Muscle layer of colon (tissue), 2 donors: ENCODE results near the gene UBXN4.

Experiments used
- H3K27ac ChIP-seq: one replicate; pipeline ENCODE4 v1.7.0; 2013; ENCODE audit warnings: low read depth, mild to moderate bottlenecking, low read length, moderate library complexity
- H3K27me3 ChIP-seq, 2 donors: one replicate each; pipeline ENCODE4 v1.7.0; 2013; ENCODE audit warnings: low read length in 2 of 2, mild to moderate bottlenecking in 2 of 2; ENCODE audit not compliant: insufficient read depth in 2 of 2, control insufficient read depth in 1 of 2
- H3K36me3 ChIP-seq: one replicate; pipeline ENCODE4 v1.7.0; 2013; ENCODE audit warnings: mild to moderate bottlenecking, low read length; ENCODE audit not compliant: insufficient read depth
- H3K4me1 ChIP-seq: one replicate; pipeline ENCODE4 v1.7.0; 2013; ENCODE audit warnings: mild to moderate bottlenecking, low read length; ENCODE audit not compliant: insufficient read depth
- H3K4me3 ChIP-seq, 2 donors: one replicate each; pipeline ENCODE4 v1.7.0; 2013; ENCODE audit warnings: low read length in 2 of 2, low read depth in 1 of 2, mild to moderate bottlenecking in 1 of 2, moderate library complexity in 1 of 2
- H3K9ac ChIP-seq: one replicate; pipeline ENCODE4 v1.7.0; 2013; ENCODE audit warnings: low read length
- H3K9me3 ChIP-seq: one replicate; pipeline ENCODE4 v1.7.0; 2013; ENCODE audit warnings: mild to moderate bottlenecking, low read length
- donor health status: abdominal sarcoma.
- donor health status: Adenocarcinoma of cecum.

Gene UBXN4

DNA sequence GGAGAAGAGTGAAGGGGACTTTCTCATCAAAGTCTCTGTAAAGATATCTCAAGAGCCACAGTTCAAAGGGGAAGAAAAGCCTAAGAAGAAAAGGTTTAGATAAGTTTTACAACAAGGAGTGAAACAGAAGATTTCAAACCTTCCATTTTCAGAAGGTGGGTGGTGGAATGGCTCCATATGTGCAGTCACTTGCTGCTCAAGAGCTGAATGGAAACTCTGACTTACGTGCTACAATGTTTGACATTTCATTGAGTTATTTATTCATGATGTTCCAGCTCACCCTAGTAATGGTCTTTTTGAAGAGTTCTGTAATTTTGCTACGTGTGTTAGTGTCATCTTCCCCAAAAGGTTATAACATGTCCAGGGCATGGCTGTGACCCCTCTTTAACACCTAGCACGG is 73.6 kb downstream of the UBXN4 start:
- H3K27ac ChIP-seq: no peak overlapping the region
- no peaks in the 10 kb centered on the region for H3K4me1 ChIP-seq
- no peaks in the 10 kb centered on the region for H3K9me3 ChIP-seq
- H3K36me3 ChIP-seq: no peaks in the 10 kb centered on the region
- no peaks in the 10 kb centered on the region for H3K27me3 ChIP-seq
- H3K4me3 ChIP-seq: no peak overlapping the region
- no peak overlapping the region for H3K9ac ChIP-seq

DNA sequence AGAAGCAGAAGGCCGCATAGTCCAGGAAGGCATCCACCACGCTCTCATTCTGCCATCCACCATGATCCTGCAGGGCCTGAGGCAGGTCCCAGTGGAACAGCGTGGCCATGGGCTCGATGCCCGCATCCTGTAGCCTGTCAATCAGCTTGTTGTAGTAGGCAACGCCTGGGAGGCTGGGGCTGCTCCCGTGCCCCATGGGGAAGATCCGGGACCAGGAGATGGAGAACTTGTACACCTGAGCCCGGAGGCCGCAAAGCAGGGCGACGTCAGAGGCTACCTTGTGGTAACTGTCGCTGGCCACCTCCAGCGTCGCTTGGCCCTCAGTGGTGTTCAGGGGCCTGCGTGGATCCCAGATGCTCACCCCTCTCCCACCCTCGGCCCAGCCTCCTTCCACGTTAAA is 75.8 kb downstream of the UBXN4 start:
- H3K4me1 ChIP-seq: no peaks in the 10 kb centered on the region

DNA sequence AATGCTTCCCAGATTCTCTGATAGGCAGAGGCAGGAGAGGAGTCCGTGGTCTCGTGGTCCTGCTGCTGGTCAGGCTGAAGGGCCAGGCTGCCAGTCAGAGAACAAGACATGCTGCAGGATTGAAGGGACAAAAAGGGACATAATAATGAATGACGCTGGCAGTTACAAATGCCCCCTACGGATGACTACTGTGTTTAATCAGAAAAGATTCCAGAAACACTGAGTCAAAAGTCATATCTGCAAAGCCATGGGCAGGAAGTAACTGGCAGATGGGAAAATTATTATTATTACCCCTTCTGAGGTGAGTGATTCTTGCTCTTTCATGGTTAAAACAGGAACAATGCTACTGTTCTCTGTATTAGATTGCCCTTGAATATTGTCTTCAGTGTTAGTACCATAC is 76.3 kb downstream of the UBXN4 start:
- no peaks in the 10 kb centered on the region for H3K36me3 ChIP-seq
- H3K27me3 ChIP-seq: no peaks in the 10 kb centered on the region
- H3K4me1 ChIP-seq: no peaks in the 10 kb centered on the region
- no peak overlapping the region for H3K9ac ChIP-seq
- H3K9me3 ChIP-seq: no peaks in the 10 kb centered on the region
- no peak overlapping the region for H3K4me3 ChIP-seq
- H3K27ac ChIP-seq: no peak overlapping the region

More for the DNA sequence above, 75.8 kb downstream of the UBXN4 start:
- Histone ChIP-seq H3K9ac (no peak overlapping the region), H3K9me3 (no peaks in the 10 kb centered on the region), H3K4me3 (no peak overlapping the region), H3K27me3 (no peaks in the 10 kb centered on the region), H3K27ac (no peak overlapping the region), H3K36me3 (no peaks in the 10 kb centered on the region)

DNA sequence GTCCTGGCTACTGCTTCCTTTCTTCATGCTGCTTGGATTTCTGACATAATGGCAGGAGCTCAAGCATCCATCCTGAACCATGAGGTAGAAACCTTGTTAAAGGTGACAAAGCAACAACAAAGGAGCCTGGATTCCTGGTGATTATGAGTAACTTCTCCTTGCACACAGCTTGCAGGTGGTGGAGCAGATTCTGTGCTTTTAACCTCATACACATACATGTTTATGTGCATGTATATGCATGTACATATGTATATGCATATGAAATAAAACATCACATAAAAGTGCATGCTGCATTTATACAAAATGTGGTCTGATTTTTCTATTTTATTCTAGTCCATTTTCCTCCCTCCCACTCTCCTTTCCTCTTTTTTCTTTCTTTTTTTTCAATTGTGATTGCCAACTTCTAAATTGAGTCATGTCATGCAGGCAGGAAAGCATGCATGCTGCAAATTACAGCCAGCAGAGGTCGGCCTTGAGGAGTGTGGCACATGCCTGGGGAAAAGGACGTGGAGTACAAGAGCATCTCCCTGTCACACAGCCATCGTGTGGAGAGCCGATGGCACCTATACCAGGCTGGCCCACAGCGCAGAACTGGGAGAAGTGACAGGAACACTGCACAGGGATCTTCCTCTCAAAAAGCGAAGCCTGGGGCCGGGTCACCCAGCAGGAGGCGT is 77.4 kb downstream of the UBXN4 start:
- no peaks in the 10 kb centered on the region for H3K9me3 ChIP-seq
- no peaks in the 10 kb centered on the region for H3K36me3 ChIP-seq
- H3K4me3 ChIP-seq: no peak overlapping the region
- H3K9ac ChIP-seq: no peak overlapping the region
- no peaks in the 10 kb centered on the region for H3K27me3 ChIP-seq
- H3K4me1 ChIP-seq: no peaks in the 10 kb centered on the region
- H3K27ac ChIP-seq: no peak overlapping the region

DNA sequence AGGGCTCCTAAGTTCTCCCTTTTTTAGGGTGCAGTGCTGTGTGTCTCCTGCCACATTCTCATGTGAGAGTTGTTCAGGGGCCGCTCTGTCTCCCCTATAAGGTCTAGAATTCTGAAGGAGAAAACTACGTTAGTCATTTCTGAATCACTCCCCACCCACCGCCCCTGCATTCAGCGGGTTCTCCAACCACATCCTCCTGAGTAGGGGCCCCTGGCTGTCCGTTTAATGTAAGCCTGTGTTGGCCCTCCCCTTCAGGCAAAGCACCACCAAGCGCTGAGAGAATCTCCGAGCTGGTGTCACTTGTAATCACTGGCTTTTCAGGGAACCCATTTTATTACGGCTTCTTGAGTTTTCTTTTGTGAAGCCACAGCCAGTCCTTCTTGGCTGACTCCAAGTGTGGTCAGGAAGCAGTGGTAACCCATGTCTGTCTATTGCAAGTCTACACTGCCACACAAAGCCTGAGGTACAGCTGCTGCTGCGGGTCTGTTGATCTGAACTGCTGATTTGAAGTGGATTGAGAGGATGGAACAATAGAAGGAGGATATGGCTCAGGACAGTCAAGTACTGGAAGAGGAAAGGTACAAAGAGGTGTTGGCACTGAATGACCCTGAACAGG is 78.5 kb downstream of the UBXN4 start:
- no peaks in the 10 kb centered on the region for H3K27me3 ChIP-seq
- no peaks in the 10 kb centered on the region for H3K36me3 ChIP-seq
- no peak overlapping the region for H3K9ac ChIP-seq
- no peaks in the 10 kb centered on the region for H3K9me3 ChIP-seq
- no peak overlapping the region for H3K4me3 ChIP-seq
- H3K27ac ChIP-seq: no peak overlapping the region
- no peaks in the 10 kb centered on the region for H3K4me1 ChIP-seq

DNA sequence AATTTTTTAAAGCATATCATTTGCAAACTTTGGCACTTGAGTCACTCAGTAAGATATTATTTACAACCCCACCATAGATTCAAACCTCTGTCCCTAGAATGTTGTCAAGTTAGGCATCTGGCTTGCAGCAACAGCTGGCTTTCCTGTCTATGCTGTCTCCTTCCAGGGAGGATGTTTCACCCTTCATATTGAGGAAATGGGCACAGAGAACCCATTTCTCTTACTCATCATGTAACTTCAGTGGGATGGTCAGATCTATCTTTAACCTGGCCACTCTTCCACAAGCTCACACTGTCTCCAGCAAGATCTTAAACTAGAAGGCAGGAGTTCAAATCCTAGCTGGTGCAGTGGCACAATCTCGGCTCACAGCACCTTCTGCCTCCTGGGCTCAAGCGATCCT is 79.5 kb downstream of the UBXN4 start:
- no peaks in the 10 kb centered on the region for H3K9me3 ChIP-seq
- H3K4me1 ChIP-seq: no peaks in the 10 kb centered on the region
- no peaks in the 10 kb centered on the region for H3K27me3 ChIP-seq
- H3K4me3 ChIP-seq: no peak overlapping the region
- no peaks in the 10 kb centered on the region for H3K36me3 ChIP-seq
- no peak overlapping the region for H3K27ac ChIP-seq
- no peak overlapping the region for H3K9ac ChIP-seq

DNA sequence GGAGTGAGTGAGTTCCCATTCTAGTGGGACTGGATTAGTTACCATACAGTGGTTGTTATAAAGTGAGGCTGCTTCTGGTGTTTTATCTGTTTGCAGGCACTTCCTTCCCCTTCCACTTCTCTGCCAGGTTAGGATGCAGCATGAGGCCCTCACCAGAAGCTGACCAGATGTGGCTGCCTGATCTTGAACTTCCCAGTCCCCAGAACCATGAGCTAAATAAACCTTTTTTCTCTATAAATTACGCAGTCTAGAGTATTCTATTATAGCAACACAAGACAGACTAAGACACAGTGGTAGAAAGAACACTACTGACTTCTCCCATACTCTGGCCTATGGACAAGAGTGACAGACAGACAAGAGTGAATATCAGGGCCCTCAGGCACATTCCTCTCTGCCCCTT is 81.2 kb downstream of the UBXN4 start:
- Histone ChIP-seq H3K9me3 (no peaks in the 10 kb centered on the region), H3K4me3 (no peak overlapping the region), H3K9ac (no peak overlapping the region), H3K4me1 (no peaks in the 10 kb centered on the region), H3K36me3 (no peaks in the 10 kb centered on the region), H3K27ac (no peak overlapping the region), H3K27me3 (no peaks in the 10 kb centered on the region)

DNA sequence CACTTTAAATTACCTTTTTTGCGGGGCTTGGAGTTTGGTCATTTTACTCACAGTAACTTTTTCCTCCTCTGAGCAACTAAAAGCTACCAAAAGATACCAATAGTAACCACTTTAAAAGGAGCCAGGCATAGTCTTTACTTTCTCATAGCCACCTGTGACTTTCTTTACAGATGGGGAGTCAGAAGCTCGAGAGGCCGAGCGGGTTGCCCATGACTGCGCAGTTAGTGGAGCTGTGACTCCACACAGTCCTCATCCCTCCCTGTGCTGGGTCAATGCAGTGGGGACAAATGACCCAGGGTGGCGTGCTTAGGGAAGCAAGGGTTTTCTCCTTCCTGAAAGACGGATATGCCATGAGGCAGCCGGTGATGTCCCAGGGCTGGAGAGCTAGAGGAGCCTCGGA is 83.5 kb downstream of the UBXN4 start:
- H3K9me3 ChIP-seq: no peaks in the 10 kb centered on the region
- H3K4me1 ChIP-seq: no peaks in the 10 kb centered on the region
- H3K27ac ChIP-seq: no peak overlapping the region
- H3K4me3 ChIP-seq: no peak overlapping the region
- H3K9ac ChIP-seq: no peak overlapping the region
- H3K27me3 ChIP-seq: no peaks in the 10 kb centered on the region
- no peaks in the 10 kb centered on the region for H3K36me3 ChIP-seq

DNA sequence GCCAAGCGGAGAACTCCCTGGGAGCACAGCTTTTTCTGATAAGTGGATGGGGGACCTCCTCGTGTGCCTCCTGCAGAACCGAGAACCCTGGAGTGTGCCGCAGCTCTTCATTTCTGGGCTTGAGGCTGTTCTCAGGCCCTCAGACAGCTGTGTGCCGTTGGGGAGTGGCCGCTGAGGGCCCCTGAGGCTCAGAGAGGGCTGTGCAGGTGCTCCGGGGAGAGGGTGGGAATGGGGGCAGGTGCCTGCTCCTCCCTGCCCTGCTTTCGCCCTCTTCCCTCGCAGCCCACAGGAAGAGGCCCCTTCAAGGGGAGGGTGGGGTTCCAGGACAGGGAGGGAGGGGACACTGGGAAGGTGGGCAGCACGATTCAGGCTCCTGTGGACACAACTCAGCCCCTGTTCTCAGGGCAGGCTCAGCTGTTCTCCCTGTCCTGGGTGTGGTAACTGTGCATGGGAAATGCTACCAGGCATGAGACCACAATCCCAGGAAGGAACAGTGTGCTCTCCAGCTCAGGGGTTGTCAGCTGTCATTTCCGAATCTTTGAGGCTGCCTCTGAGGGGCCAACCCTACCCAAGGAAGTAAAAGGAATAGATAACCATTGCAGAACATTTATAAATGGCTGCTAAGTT is 84.0 kb downstream of the UBXN4 start:
- Histone ChIP-seq H3K27me3 (no peaks in the 10 kb centered on the region), H3K9me3 (no peaks in the 10 kb centered on the region), H3K4me3 (no peak overlapping the region), H3K4me1 (no peaks in the 10 kb centered on the region), H3K27ac (no peak overlapping the region), H3K9ac (no peak overlapping the region), H3K36me3 (no peaks in the 10 kb centered on the region)

DNA sequence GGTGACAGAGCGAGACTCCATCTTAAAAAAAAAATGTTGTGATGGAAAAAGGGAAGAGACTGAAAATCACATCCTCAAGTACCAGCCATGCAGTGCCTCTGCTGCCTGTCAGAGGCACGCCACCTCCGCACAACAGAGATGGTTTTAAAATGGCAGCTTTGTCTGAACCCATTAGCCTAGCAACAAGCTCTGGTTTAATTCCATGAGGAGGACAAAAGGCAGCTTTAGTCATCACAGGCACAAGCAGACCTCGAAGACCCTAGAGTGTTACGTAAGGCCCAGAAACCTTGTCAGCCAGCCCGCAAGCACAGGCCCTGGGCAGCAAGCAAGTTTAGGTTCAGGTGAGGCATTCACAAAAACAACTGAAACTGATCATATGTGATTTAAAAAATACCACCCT is 84.9 kb downstream of the UBXN4 start:
- Histone ChIP-seq H3K9ac (no peak overlapping the region), H3K9me3 (no peaks in the 10 kb centered on the region), H3K4me3 (no peak overlapping the region), H3K4me1 (no peaks in the 10 kb centered on the region), H3K27me3 (no peaks in the 10 kb centered on the region), H3K27ac (no peak overlapping the region), H3K36me3 (no peaks in the 10 kb centered on the region)

DNA sequence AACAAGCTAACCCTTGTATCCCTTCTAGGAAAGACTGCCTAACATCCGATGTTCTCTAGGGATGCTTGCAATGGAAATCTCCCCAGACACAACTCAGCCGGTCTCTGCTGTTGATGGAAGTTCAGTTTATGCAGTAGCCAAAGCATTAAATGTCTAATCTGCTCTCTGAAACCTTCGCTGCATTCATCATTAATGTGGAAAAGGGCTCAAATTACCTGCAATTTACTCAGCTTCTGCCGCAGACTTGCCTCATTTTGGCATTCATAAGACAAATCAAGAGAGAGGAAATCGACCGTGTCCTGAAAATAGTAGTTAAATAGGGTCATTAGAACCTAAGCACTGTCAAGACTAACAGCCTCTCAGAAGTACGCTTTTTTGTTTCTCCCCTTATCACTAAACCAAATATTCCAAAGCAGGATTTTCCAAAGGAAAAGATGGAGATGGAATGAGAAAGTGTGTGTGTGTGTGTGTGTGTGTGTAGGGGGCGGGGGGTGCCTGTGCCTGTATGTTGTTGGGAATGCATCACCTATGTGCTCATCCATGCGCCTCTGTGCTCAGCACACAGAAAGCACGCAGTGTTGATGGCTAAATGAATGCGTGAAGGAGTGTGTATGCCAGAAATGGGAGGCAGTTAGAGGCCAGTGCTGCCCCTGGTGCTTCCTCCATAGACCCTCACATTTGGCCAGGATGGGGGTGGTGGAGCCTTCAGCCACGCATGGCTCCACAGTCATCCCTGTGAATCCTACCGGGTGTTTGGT is 87.9 kb downstream of the UBXN4 start:
- H3K36me3 ChIP-seq: no peaks in the 10 kb centered on the region
- no peak overlapping the region for H3K27ac ChIP-seq
- H3K9ac ChIP-seq: no peak overlapping the region
- no peak overlapping the region for H3K4me3 ChIP-seq
- no peaks in the 10 kb centered on the region for H3K27me3 ChIP-seq
- H3K9me3 ChIP-seq: no peaks in the 10 kb centered on the region
- H3K4me1 ChIP-seq: no peaks in the 10 kb centered on the region
